RWPE2 (cell line): ENCODE data around the gene RNF213.
"Not testable (repeated sequence)": the region's sequence is repeated elsewhere in the genome, so short reads cannot be mapped to it uniquely, and the experiment has no call there.

Source experiments
- ATAC-seq: fragments of 200-7000 bp; cut with Tn5 transposase; 3 replicates; pipeline ENCODE4 v1.9.1; 2021; ENCODE audit warnings: low read depth
- DNase-seq: peaks from one replicate; pipeline ENCODE4 v3.0.0-alpha.2; 2020; ENCODE audit warnings: low spot score
- H3K27ac ChIP-seq: fragments of 450-650 bp; 2 replicates; pipeline ENCODE4 v1.5.1; 2017; ENCODE audit warnings: mild to moderate bottlenecking; ENCODE audit not compliant: poor library complexity, severe bottlenecking
- H3K27me3 ChIP-seq: fragments of 250-450 bp; sonication (Bioruptor Pico); 2 replicates; pipeline ENCODE4 v1.5.1; 2021; ENCODE audit warnings: mild to moderate bottlenecking, moderate library complexity; ENCODE audit not compliant: insufficient read depth, poor library complexity, severe bottlenecking
- H3K36me3 ChIP-seq: fragments of 250-450 bp; sonication (Bioruptor Pico); 2 replicates; pipeline ENCODE4 v1.5.1; 2020; ENCODE audit warnings: low read depth, mild to moderate bottlenecking, moderate library complexity
- H3K4me1 ChIP-seq: fragments of 250-450 bp; sonication (Bioruptor Pico); 2 replicates; pipeline ENCODE4 v1.5.1; 2021; ENCODE audit warnings: mild to moderate bottlenecking, moderate library complexity; ENCODE audit not compliant: insufficient read depth, poor library complexity, severe bottlenecking
- H3K4me3 ChIP-seq: fragments of 250-450 bp; sonication (Bioruptor Pico); 2 replicates; pipeline ENCODE4 v1.5.1; 2021; ENCODE audit warnings: mild to moderate bottlenecking, moderate library complexity; ENCODE audit not compliant: severe bottlenecking
- H3K9me3 ChIP-seq: fragments of 250-450 bp; sonication (Bioruptor Pico); 2 replicates; pipeline ENCODE4 v1.5.1; 2021; ENCODE audit warnings: mild to moderate bottlenecking, moderate library complexity; ENCODE audit not compliant: severe bottlenecking
- CTCF ChIP-seq: fragments of 450-650 bp; IDR thresholded peaks from one replicate; pipeline ENCODE4 v1.5.1; 2017; ENCODE audit warnings: mild to moderate bottlenecking, moderate library complexity; ENCODE audit not compliant: poor library complexity, severe bottlenecking

RNF213 gene

GRCh38 chr17:80295146-80295545, 34.5 kb downstream of the RNF213 start:
- no peaks in the 10 kb centered on the region for H3K9me3 ChIP-seq
- no peak for TF ChIP-seq CTCF
- no peak overlapping the region for H3K27ac ChIP-seq
- no peaks in the 10 kb centered on the region for H3K4me1 ChIP-seq
- ATAC-seq: no peak
- H3K4me3 ChIP-seq: no peak overlapping the region
- H3K27me3 ChIP-seq: no peaks in the 10 kb centered on the region
- peaks cover 96% of the 10 kb centered on the region for H3K36me3 ChIP-seq
- DNase-seq: no peak

- ATAC-seq (no peak), DNase-seq (no peak)
- no peaks in the 10 kb centered on the region for H3K9me3 ChIP-seq
- TF ChIP-seq CTCF: no peak
- H3K4me3 ChIP-seq: no peak overlapping the region
- H3K4me1 ChIP-seq: no peaks in the 10 kb centered on the region
- no peak overlapping the region for H3K27ac ChIP-seq
- no peaks in the 10 kb centered on the region for H3K27me3 ChIP-seq
- H3K36me3 ChIP-seq: peaks cover 96% of the 10 kb centered on the region
Observed at GRCh38 chr17:80295559-80295958, 34.9 kb downstream of the RNF213 start.

- peaks cover 96% of the 10 kb centered on the region for H3K36me3 ChIP-seq
- H3K27me3 ChIP-seq: no peaks in the 10 kb centered on the region
- no peaks in the 10 kb centered on the region for H3K4me1 ChIP-seq
- TF ChIP-seq CTCF: no peak
- no peak overlapping the region for H3K4me3 ChIP-seq
- no peak overlapping the region for H3K27ac ChIP-seq
- DNase-seq (no peak), ATAC-seq (no peak)
- H3K9me3 ChIP-seq: no peaks in the 10 kb centered on the region
Observed at GRCh38 chr17:80296221-80296620, 35.6 kb downstream of the RNF213 start.

GRCh38 chr17:80297996-80298560, 37.4 kb downstream of the RNF213 start:
- H3K4me1 ChIP-seq: no peaks in the 10 kb centered on the region
- no peaks in the 10 kb centered on the region for H3K9me3 ChIP-seq
- no peak overlapping the region for H3K4me3 ChIP-seq
- ATAC-seq: no peak
- TF ChIP-seq CTCF: no peak
- peaks cover 96% of the 10 kb centered on the region for H3K36me3 ChIP-seq
- DNase-seq: no peak
- H3K27ac ChIP-seq: no peak overlapping the region
- H3K27me3 ChIP-seq: no peaks in the 10 kb centered on the region

- peaks cover 95% of the 10 kb centered on the region for H3K36me3 ChIP-seq
- not testable (repeated sequence) for H3K4me1 ChIP-seq, ATAC-seq, DNase-seq, H3K27me3 ChIP-seq, H3K9me3 ChIP-seq, H3K4me3 ChIP-seq, H3K27ac ChIP-seq
Observed at GRCh38 chr17:80299350-80300100, 38.9 kb downstream of the RNF213 start.

- not testable (repeated sequence) for H3K4me1 ChIP-seq, ATAC-seq, H3K27ac ChIP-seq, H3K27me3 ChIP-seq, H3K9me3 ChIP-seq, DNase-seq, H3K4me3 ChIP-seq
- H3K36me3 ChIP-seq: peaks cover 95% of the 10 kb centered on the region
Observed at GRCh38 chr17:80300756-80301155, 40.1 kb downstream of the RNF213 start.
